HCT116 (cell line): Measurements from ENCODE around the gene NDUFA11. TPM values are rescaled to one million over a fixed set of nuclear protein-coding genes. Genes with fewer than 3 reads are reported as not detected.

ENCODE experiments used
- ATAC-seq: fragments of 200-7000 bp; cut with Tn5 transposase; 2 replicates; pipeline ENCODE4 v1.9.1; 2020; ENCODE audit warnings: mild to moderate bottlenecking, moderate library complexity
- BruUV-seq: library from RNA; stranded (reverse); fragments of 400-500 nt; replicated peaks from 2 replicates; lab custom pipeline; 2021; lab: Mats Ljungman, UMichigan
- CTCF ChIA-PET: fragments of 300-600 bp; sonication (Branson Sonifier 250); formaldehyde crosslinking; loops from one replicate; lab custom pipeline; 2021; ENCODE audit warnings: antibody characterized with exemption; lab: Charles Lee
- POLR2A ChIA-PET: fragments of 300-600, 350-600 bp; sonication (Branson Sonifier 250); formaldehyde crosslinking; loops from one replicate; lab custom pipeline; 2021; ENCODE audit warnings: antibody characterized with exemption; lab: Charles Lee
- RAD21 ChIA-PET, 2 experiments: fragments of 300-600 bp; sonication (Branson Sonifier 250); formaldehyde crosslinking; loops; one replicate each; lab custom pipeline; 2023; ENCODE audit warnings: low total read pairs in 2 of 2; ENCODE audit not compliant: uncharacterized antibody in 2 of 2, unreplicated experiment in 2 of 2, low non-redundant PET in 1 of 2; lab: Charles Lee
- DNase-seq: peaks from one replicate; pipeline ENCODE4 v3.0.0-alpha.2; 2010; ENCODE audit warnings: low read depth, low spot score
- H2AFZ ChIP-seq: fragments of 200-600 bp; shearing (Covaris generic), sonication (generic); 2 replicates; pipeline ENCODE4 v1.6.1; 2017; ENCODE audit warnings: low read depth, mixed run types, mixed read lengths, antibody characterized with exemption, low read length; ENCODE audit not compliant: poor library complexity, severe bottlenecking
- H3K27ac ChIP-seq: 2 replicates; pipeline ENCODE4 v1.5.1; 2012; ENCODE audit warnings: low read depth, low read length
- H3K27me3 ChIP-seq: fragments of 200-600 bp; sonication (generic); 2 replicates; pipeline ENCODE4 v1.6.1; 2016; ENCODE audit warnings: mixed run types, low read length, mixed read lengths; ENCODE audit not compliant: insufficient read depth
- H3K36me3 ChIP-seq, 2 experiments: fragments of 200-500 bp in 1 of 2; fragments of 200-600 bp in 1 of 2; sonication (Bioruptor generic) in 1 of 2; sonication (generic) in 1 of 2; 2 replicates each; pipeline versions ENCODE4 v1.5.1 to v1.6.1; 2014 to 2016; ENCODE audit warnings: low read length in 2 of 2, inconsistent platforms in 1 of 2, mixed read lengths in 1 of 2, mixed run types in 1 of 2; ENCODE audit not compliant: insufficient read depth in 2 of 2, control insufficient read depth in 1 of 2
- H3K4me1 ChIP-seq, 2 experiments: fragments of 200-600 bp in 1 of 2; sonication (generic) in 1 of 2; 2 replicates each; pipeline versions ENCODE4 v1.5.1 to v1.6.1; 2012 to 2017; ENCODE audit warnings: low read length in 2 of 2, inconsistent platforms in 1 of 2, mild to moderate bottlenecking in 1 of 2, mixed read lengths in 1 of 2, mixed run types in 1 of 2, moderate library complexity in 1 of 2; ENCODE audit not compliant: insufficient read depth in 2 of 2, control insufficient read depth in 1 of 2
- H3K4me2 ChIP-seq: fragments of 200-600 bp; sonication (generic); 2 replicates; pipeline ENCODE4 v1.6.1; 2017; ENCODE audit warnings: mixed run types, low read length, mixed read lengths
- H3K4me3 ChIP-seq, 2 experiments: fragments of 200-600 bp in 1 of 2; sonication (generic) in 1 of 2; replicated peaks in 1 of 2; 2 replicates each; pipeline ENCODE4 v1.5.1; 2011 to 2016; ENCODE audit warnings: low read length in 2 of 2, control low read depth in 1 of 2, low read depth in 1 of 2, mild to moderate bottlenecking in 1 of 2, mixed read lengths in 1 of 2, mixed run types in 1 of 2
- H3K79me2 ChIP-seq: fragments of 200-600 bp; sonication (generic); 2 replicates; pipeline ENCODE4 v1.6.1; 2017; ENCODE audit warnings: mild to moderate bottlenecking, mixed run types, low read length, moderate library complexity, mixed read lengths; ENCODE audit not compliant: insufficient read depth
- H3K9ac ChIP-seq: fragments of 200-600 bp; sonication (generic); 2 replicates; pipeline ENCODE4 v1.6.1; 2016; ENCODE audit warnings: low read length, mixed read lengths
- H3K9me2 ChIP-seq: fragments of 200-600 bp; sonication (generic), shearing (Covaris generic); 2 replicates; pipeline ENCODE4 v1.6.1; 2017; ENCODE audit warnings: mixed run types, mild to moderate bottlenecking, moderate library complexity; ENCODE audit not compliant: insufficient read depth
- H3K9me3 ChIP-seq, 2 experiments: fragments of 200-500 bp in 1 of 2; fragments of 200-600 bp in 1 of 2; sonication (Bioruptor generic) in 1 of 2; sonication (generic) in 1 of 2; 2 replicates each; pipeline ENCODE4 v1.6.1; 2014 to 2017; ENCODE audit warnings: low read length in 2 of 2, mixed read lengths in 2 of 2, inconsistent platforms in 1 of 2, low read depth in 1 of 2, mild to moderate bottlenecking in 1 of 2, mixed run types in 1 of 2, moderate library complexity in 1 of 2; ENCODE audit not compliant: control insufficient read depth in 1 of 2, insufficient read depth in 1 of 2
- H4K20me1 ChIP-seq: fragments of 200-600 bp; sonication (generic), shearing (Covaris generic); 2 replicates; pipeline ENCODE4 v1.6.1; 2017; ENCODE audit warnings: mixed run types, mild to moderate bottlenecking, moderate library complexity; ENCODE audit not compliant: insufficient read depth
- ATF3 ChIP-seq: IDR thresholded peaks from 2 replicates; pipeline ENCODE4 v1.6.1; 2012
- CBX3 ChIP-seq: IDR thresholded peaks from 2 replicates; pipeline ENCODE4 v1.6.1; 2012; ENCODE audit warnings: low read depth
- CEBPB ChIP-seq: IDR thresholded peaks from 2 replicates; pipeline ENCODE4 v1.6.1; 2012; ENCODE audit warnings: low read depth
- EGR1 ChIP-seq: IDR thresholded peaks from 2 replicates; pipeline ENCODE4 v1.6.1; 2012; ENCODE audit warnings: low read depth
- ELF1 ChIP-seq: IDR thresholded peaks from 2 replicates; pipeline ENCODE4 v1.6.1; 2012; ENCODE audit warnings: low read depth, borderline replicate concordance
- EZH2 ChIP-seq: fragments of 200-600 bp; sonication (generic); IDR thresholded peaks from 2 replicates; pipeline ENCODE4 v1.6.1; 2017; ENCODE audit warnings: antibody characterized with exemption, mixed run types
- EZH2phosphoT487 ChIP-seq: fragments of 200-600 bp; IDR thresholded peaks from 2 replicates; pipeline ENCODE4 v1.6.1; 2018; ENCODE audit warnings: antibody characterized with exemption, borderline replicate concordance
- FOSL1 ChIP-seq: IDR thresholded peaks from 2 replicates; pipeline ENCODE4 v1.6.1; 2012; ENCODE audit warnings: low read depth
- JUND ChIP-seq: IDR thresholded peaks from 2 replicates; pipeline ENCODE4 v1.6.1; 2012
- MAX ChIP-seq: IDR thresholded peaks from 2 replicates; pipeline ENCODE4 v1.6.1; 2012
- POLR2AphosphoS5 ChIP-seq: IDR thresholded peaks from 2 replicates; pipeline ENCODE4 v1.6.1; 2011; ENCODE audit warnings: mild to moderate bottlenecking, low read depth, low read length, moderate library complexity
- SIN3A ChIP-seq: IDR thresholded peaks from 2 replicates; pipeline ENCODE4 v1.6.1; 2012; ENCODE audit warnings: low read depth
- SP1 ChIP-seq: IDR thresholded peaks from 2 replicates; pipeline ENCODE4 v1.6.1; 2012; ENCODE audit warnings: low read depth
- SRF ChIP-seq: IDR thresholded peaks from 2 replicates; pipeline ENCODE4 v1.6.1; 2012; ENCODE audit warnings: low read depth
- TCF7L2 ChIP-seq: IDR thresholded peaks from 2 replicates; pipeline ENCODE4 v1.7.0; 2011; ENCODE audit warnings: borderline replicate concordance, inconsistent platforms; ENCODE audit not compliant: insufficient read depth, insufficient read length; ENCODE audit errors: extremely low read depth
- ZFX ChIP-seq: fragments of 450-650 bp; IDR thresholded peaks from 2 replicates; pipeline ENCODE4 v1.6.1; 2017
- ZNF274 ChIP-seq: fragments of 200-500 bp; sonication (Bioruptor generic); IDR thresholded peaks from 2 replicates; pipeline ENCODE4 v1.6.1; 2014; ENCODE audit warnings: mild to moderate bottlenecking, low read depth, low read length, inconsistent platforms
- intact Hi-C: fragments of 100-400 bp; cut with micrococcal nuclease; formaldehyde crosslinking; loops from 2 replicates; pipeline ENCODE4 v1.10.0; 2022
- total RNA-seq: library from RNA; stranded (reverse); gene quantifications from one replicate; pipeline ENCODE4 v1.2.1, GENCODE V29; 2021; ENCODE audit not compliant: unreplicated experiment
- TF ChIP-seq, protein P1 (sequence below): IDR thresholded peaks from 2 replicates; pipeline ENCODE4 v1.6.1; 2011; ENCODE audit warnings: mild to moderate bottlenecking, low read length, moderate library complexity; ENCODE audit not compliant: insufficient replicate concordance; ENCODE audit errors: extremely low read depth
- TF ChIP-seq, protein P2 (sequence below), 3 experiments: fragments of 200-600 bp in 1 of 3; sonication (generic) in 1 of 3; IDR thresholded peaks in 2 of 3; conservative IDR thresholded peaks in 1 of 3; 2 replicates each; pipeline ENCODE4 v1.5.1; 2012 to 2017; ENCODE audit warnings: low read depth in 2 of 3, low read length in 2 of 3, antibody characterized with exemption in 1 of 3, borderline replicate concordance in 1 of 3, control low read depth in 1 of 3, mild to moderate bottlenecking in 1 of 3, mixed read lengths in 1 of 3, mixed run types in 1 of 3, moderate library complexity in 1 of 3; ENCODE audit not compliant: insufficient read depth in 1 of 3
- TF ChIP-seq, protein P3 (sequence below): IDR thresholded peaks from 2 replicates; pipeline ENCODE4 v1.6.1; 2012; ENCODE audit warnings: low read depth

NDUFA11 gene
- total RNA-seq, 1 experiment from 2014 or later: 311 TPM

- Histone ChIP-seq H3K9ac (no peak overlapping the region), H3K9me3 (no peaks in the 10 kb centered on the region), H3K4me3 (no peak overlapping the region), H3K27ac (no peak overlapping the region), H2AFZ (no peak overlapping the region), H3K79me2 (no peaks in the 10 kb centered on the region), H3K9me2 (no peaks in the 10 kb centered on the region), H3K4me1 (no peaks in the 10 kb centered on the region), H4K20me1 (no peaks in the 10 kb centered on the region), H3K27me3 (no peaks in the 10 kb centered on the region), H3K4me2 (no peak overlapping the region), H3K36me3 (peaks cover 38 to 59% of the 10 kb centered on the region in 2 experiments; a peak in 3 of 4 replicates)
- no TSS peak for BruUV-seq
- POLR2A ChIA-PET: no interaction called here
- intact Hi-C loops: no loop called here
- CTCF ChIA-PET: no interaction called here
- RAD21 ChIA-PET: no interaction called here
- no peak for ATAC-seq
- DNase-seq: no peak
- no peak for TF ChIP-seq ATF3
- no peak for TF ChIP-seq POLR2AphosphoS5
- TF ChIP-seq, protein P1, sequence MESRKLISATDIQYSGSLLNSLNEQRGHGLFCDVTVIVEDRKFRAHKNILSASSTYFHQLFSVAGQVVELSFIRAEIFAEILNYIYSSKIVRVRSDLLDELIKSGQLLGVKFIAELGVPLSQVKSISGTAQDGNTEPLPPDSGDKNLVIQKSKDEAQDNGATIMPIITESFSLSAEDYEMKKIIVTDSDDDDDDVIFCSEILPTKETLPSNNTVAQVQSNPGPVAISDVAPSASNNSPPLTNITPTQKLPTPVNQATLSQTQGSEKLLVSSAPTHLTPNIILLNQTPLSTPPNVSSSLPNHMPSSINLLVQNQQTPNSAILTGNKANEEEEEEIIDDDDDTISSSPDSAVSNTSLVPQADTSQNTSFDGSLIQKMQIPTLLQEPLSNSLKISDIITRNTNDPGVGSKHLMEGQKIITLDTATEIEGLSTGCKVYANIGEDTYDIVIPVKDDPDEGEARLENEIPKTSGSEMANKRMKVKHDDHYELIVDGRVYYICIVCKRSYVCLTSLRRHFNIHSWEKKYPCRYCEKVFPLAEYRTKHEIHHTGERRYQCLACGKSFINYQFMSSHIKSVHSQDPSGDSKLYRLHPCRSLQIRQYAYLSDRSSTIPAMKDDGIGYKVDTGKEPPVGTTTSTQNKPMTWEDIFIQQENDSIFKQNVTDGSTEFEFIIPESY: no peak
- TF ChIP-seq ELF1: no peak
- TF ChIP-seq ZNF274: no peak
- no peak for TF ChIP-seq CEBPB
- no peak for TF ChIP-seq JUND
- TF ChIP-seq EZH2: no peak
- no peak for TF ChIP-seq ZFX
- TF ChIP-seq, protein P2, sequence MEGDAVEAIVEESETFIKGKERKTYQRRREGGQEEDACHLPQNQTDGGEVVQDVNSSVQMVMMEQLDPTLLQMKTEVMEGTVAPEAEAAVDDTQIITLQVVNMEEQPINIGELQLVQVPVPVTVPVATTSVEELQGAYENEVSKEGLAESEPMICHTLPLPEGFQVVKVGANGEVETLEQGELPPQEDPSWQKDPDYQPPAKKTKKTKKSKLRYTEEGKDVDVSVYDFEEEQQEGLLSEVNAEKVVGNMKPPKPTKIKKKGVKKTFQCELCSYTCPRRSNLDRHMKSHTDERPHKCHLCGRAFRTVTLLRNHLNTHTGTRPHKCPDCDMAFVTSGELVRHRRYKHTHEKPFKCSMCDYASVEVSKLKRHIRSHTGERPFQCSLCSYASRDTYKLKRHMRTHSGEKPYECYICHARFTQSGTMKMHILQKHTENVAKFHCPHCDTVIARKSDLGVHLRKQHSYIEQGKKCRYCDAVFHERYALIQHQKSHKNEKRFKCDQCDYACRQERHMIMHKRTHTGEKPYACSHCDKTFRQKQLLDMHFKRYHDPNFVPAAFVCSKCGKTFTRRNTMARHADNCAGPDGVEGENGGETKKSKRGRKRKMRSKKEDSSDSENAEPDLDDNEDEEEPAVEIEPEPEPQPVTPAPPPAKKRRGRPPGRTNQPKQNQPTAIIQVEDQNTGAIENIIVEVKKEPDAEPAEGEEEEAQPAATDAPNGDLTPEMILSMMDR (IDR thresholded peaks at IDR 0.05 in 2 of 3, conservative IDR thresholded peaks at IDR 0.05 in 1 of 3; ENCODE audit: borderline replicate concordance in 1 of 3, insufficient read depth in 1 of 3, low read depth in 2 of 3, low read length in 2 of 3): no peak
- no peak for TF ChIP-seq MAX
- no peak for TF ChIP-seq SP1
- no peak for TF ChIP-seq FOSL1
- TF ChIP-seq, protein P3, sequence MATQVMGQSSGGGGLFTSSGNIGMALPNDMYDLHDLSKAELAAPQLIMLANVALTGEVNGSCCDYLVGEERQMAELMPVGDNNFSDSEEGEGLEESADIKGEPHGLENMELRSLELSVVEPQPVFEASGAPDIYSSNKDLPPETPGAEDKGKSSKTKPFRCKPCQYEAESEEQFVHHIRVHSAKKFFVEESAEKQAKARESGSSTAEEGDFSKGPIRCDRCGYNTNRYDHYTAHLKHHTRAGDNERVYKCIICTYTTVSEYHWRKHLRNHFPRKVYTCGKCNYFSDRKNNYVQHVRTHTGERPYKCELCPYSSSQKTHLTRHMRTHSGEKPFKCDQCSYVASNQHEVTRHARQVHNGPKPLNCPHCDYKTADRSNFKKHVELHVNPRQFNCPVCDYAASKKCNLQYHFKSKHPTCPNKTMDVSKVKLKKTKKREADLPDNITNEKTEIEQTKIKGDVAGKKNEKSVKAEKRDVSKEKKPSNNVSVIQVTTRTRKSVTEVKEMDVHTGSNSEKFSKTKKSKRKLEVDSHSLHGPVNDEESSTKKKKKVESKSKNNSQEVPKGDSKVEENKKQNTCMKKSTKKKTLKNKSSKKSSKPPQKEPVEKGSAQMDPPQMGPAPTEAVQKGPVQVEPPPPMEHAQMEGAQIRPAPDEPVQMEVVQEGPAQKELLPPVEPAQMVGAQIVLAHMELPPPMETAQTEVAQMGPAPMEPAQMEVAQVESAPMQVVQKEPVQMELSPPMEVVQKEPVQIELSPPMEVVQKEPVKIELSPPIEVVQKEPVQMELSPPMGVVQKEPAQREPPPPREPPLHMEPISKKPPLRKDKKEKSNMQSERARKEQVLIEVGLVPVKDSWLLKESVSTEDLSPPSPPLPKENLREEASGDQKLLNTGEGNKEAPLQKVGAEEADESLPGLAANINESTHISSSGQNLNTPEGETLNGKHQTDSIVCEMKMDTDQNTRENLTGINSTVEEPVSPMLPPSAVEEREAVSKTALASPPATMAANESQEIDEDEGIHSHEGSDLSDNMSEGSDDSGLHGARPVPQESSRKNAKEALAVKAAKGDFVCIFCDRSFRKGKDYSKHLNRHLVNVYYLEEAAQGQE: no peak
- TF ChIP-seq EGR1: no peak
- no peak for TF ChIP-seq SIN3A
- TF ChIP-seq TCF7L2: no peak
- no peak for TF ChIP-seq CBX3
- no peak for TF ChIP-seq EZH2phosphoT487
- TF ChIP-seq SRF: no peak
These were observed 23.3 kb upstream of the NDUFA11 start for GRCh38 chr19:5926641-5927440.
